ENCODE measurements around the gene ASNSD1. TPM values are rescaled to one million over a fixed set of nuclear protein-coding genes. Genes with fewer than 3 reads are reported as not detected.
"Not testable (repeated sequence)": the region's sequence is repeated elsewhere in the genome, so short reads cannot be mapped to it uniquely, and the experiment has no call there.

ASNSD1 gene
- total RNA-seq, 2 donors from 2014 or later = 48.2 to 59.3 TPM

- DNase-seq (ENCODE audit: low spot score) = no peak
- no peaks in the 10 kb centered on the region for H3K27me3 ChIP-seq (replicated peaks; ENCODE audit: insufficient read depth)
- ATAC-seq (ENCODE audit: insufficient number of reproducible peaks, low FRiP score, low read depth) = no peak
- H3K9me3 ChIP-seq = no peaks in the 10 kb centered on the region
- H3K4me3 ChIP-seq = no peak overlapping the region
- no peak overlapping the region for H3K27ac ChIP-seq
- H3K4me1 ChIP-seq (ENCODE audit: control insufficient read depth in 1 of 2, low read depth in 2 of 2) = peaks cover 5 to 14% of the 10 kb centered on the region in 2 donors
- no peaks in the 10 kb centered on the region for H3K36me3 ChIP-seq
- no peak for TF ChIP-seq CTCF (IDR thresholded peaks at IDR 0.05)
Measured at GRCh38 chr2:189648846-189649509, 12.3 kb upstream of the ASNSD1 start.

- no peak overlapping the region for H3K27ac ChIP-seq
- DNase-seq (ENCODE audit: low spot score) (no peak), ATAC-seq (ENCODE audit: insufficient number of reproducible peaks, low FRiP score, low read depth) (no peak)
- peaks cover 5 to 11% of the 10 kb centered on the region in 2 donors for H3K4me1 ChIP-seq (ENCODE audit: control insufficient read depth in 1 of 2, low read depth in 2 of 2)
- H3K27me3 ChIP-seq (replicated peaks; ENCODE audit: insufficient read depth) = no peaks in the 10 kb centered on the region
- H3K36me3 ChIP-seq = no peaks in the 10 kb centered on the region
- TF ChIP-seq CTCF (IDR thresholded peaks at IDR 0.05) = no peak
- H3K4me3 ChIP-seq = no peak overlapping the region
- H3K9me3 ChIP-seq = no peaks in the 10 kb centered on the region
Measured at GRCh38 chr2:189651284-189651683, 10.0 kb upstream of the ASNSD1 start.

GRCh38 chr2:189653464-189653863, 7.8 kb upstream of the ASNSD1 start:
- H3K27ac ChIP-seq; ATAC-seq (ENCODE audit: insufficient number of reproducible peaks, low FRiP score, low read depth); DNase-seq (ENCODE audit: low spot score); H3K4me3 ChIP-seq; H3K36me3 ChIP-seq; H3K27me3 ChIP-seq (replicated peaks; ENCODE audit: insufficient read depth); H3K9me3 ChIP-seq: not testable (repeated sequence)
- H3K4me1 ChIP-seq (ENCODE audit: control insufficient read depth in 1 of 2, low read depth in 2 of 2) = peaks cover 5 to 12% of the 10 kb centered on the region in 2 donors

- no peak for ATAC-seq (ENCODE audit: insufficient number of reproducible peaks, low FRiP score, low read depth)
- no peak overlapping the region for H3K27ac ChIP-seq
- H3K27me3 ChIP-seq (replicated peaks; ENCODE audit: insufficient read depth) = no peaks in the 10 kb centered on the region
Measured at GRCh38 chr2:189654641-189655040, 6.6 kb upstream of the ASNSD1 start.

GRCh38 chr2:189657867-189658266, 3.4 kb upstream of the ASNSD1 start:
- H3K36me3 ChIP-seq = no peaks in the 10 kb centered on the region
- no peak for TF ChIP-seq CTCF (IDR thresholded peaks at IDR 0.05)
- H3K4me1 ChIP-seq (ENCODE audit: control insufficient read depth in 1 of 2, low read depth in 2 of 2) = peaks cover 14 to 32% of the 10 kb centered on the region in 2 donors
- H3K4me3 ChIP-seq = peak overlapping the region; percentile 1
- no peaks in the 10 kb centered on the region for H3K9me3 ChIP-seq
- ATAC-seq (ENCODE audit: insufficient number of reproducible peaks, low FRiP score, low read depth) = no peak
- H3K27ac ChIP-seq = peak overlapping the region; percentile 2 to 65
- no peaks in the 10 kb centered on the region for H3K27me3 ChIP-seq (replicated peaks; ENCODE audit: insufficient read depth)
- DNase-seq (ENCODE audit: low spot score) = no peak

More at GRCh38 chr2:189654641-189655040, 6.6 kb upstream of the ASNSD1 start:
- no peak for TF ChIP-seq CTCF (IDR thresholded peaks at IDR 0.05)
- Histone ChIP-seq H3K36me3 (no peaks in the 10 kb centered on the region), H3K4me3 (no peak overlapping the region), H3K4me1 (ENCODE audit: control insufficient read depth in 1 of 2, low read depth in 2 of 2) (peaks cover 5 to 21% of the 10 kb centered on the region in 2 donors), H3K9me3 (no peaks in the 10 kb centered on the region)
- DNase-seq (ENCODE audit: low spot score) = no peak

Measured in thoracic aorta (tissue), 2 donors.